GM13977 (cell line): ENCODE results near the gene ITIH4.
"Not testable (repeated sequence)": the region's sequence is repeated elsewhere in the genome, so short reads cannot be mapped to it uniquely, and the experiment has no call there.

Source experiments
- DNase-seq: peaks from one replicate; pipeline ENCODE4 v3.0.0; 2012; ENCODE audit warnings: low spot score
- in situ Hi-C: fragments of 300-500 bp; cut with MboI; formaldehyde crosslinking; loops from one replicate; pipeline ENCODE4 v1.12.0; 2022; ENCODE audit warnings: low sequenced_read_pairs, low pct_unique_long_range_greater_than_20kb, mixed read lengths, inconsistent platforms; ENCODE audit not compliant: unreplicated experiment
- TF ChIP-seq, protein P1 (sequence below): IDR thresholded peaks from 2 replicates; pipeline ENCODE4 v1.5.1; 2012; ENCODE audit warnings: mild to moderate bottlenecking, control low read depth; ENCODE audit not compliant: insufficient read depth; ENCODE audit errors: extremely low read depth, missing control alignments

The ITIH4 gene

DNA sequence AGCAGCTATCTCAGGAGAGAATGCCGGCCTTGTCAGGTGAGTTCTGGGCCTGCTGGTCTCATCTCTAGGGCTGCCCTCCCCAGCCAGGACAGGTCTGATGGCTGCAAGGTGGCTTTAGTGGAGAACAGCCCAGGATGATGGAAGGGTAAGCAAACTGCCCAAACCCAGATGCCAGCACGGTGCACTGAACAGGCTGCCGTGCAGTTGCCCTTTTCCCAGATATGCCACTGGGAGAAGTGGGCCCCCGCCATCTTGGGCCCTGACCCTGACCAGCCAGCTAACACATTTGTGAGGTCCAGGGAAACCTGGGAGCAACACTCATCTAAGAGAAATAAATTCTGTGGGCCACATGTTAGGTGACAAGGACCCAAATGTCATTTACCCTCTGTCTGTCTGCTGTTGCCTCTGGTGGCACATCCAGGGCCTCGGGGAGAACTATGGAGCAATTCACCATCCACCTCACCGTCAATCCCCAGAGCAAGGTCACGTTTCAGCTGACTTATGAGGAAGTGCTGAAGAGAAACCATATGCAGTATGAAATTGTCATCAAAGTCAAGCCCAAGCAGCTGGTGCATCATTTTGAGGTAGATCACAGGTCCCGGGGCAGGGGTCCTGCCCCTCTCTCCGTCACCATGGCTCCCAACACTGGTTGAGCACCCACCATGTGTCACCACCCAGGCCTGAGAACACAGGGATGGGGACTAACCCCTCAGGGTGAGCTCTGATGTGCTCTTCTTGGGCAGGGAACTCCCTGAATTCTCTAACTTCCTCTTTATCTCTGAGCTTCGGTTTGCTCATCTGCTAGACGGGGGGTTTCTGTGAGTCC is 51.2 kb downstream of the ITIH4 start:
- peak; percentile 71 for DNase-seq
- TF ChIP-seq, protein P1, sequence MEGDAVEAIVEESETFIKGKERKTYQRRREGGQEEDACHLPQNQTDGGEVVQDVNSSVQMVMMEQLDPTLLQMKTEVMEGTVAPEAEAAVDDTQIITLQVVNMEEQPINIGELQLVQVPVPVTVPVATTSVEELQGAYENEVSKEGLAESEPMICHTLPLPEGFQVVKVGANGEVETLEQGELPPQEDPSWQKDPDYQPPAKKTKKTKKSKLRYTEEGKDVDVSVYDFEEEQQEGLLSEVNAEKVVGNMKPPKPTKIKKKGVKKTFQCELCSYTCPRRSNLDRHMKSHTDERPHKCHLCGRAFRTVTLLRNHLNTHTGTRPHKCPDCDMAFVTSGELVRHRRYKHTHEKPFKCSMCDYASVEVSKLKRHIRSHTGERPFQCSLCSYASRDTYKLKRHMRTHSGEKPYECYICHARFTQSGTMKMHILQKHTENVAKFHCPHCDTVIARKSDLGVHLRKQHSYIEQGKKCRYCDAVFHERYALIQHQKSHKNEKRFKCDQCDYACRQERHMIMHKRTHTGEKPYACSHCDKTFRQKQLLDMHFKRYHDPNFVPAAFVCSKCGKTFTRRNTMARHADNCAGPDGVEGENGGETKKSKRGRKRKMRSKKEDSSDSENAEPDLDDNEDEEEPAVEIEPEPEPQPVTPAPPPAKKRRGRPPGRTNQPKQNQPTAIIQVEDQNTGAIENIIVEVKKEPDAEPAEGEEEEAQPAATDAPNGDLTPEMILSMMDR: no peak
- in situ Hi-C loops: no loop called here

DNA sequence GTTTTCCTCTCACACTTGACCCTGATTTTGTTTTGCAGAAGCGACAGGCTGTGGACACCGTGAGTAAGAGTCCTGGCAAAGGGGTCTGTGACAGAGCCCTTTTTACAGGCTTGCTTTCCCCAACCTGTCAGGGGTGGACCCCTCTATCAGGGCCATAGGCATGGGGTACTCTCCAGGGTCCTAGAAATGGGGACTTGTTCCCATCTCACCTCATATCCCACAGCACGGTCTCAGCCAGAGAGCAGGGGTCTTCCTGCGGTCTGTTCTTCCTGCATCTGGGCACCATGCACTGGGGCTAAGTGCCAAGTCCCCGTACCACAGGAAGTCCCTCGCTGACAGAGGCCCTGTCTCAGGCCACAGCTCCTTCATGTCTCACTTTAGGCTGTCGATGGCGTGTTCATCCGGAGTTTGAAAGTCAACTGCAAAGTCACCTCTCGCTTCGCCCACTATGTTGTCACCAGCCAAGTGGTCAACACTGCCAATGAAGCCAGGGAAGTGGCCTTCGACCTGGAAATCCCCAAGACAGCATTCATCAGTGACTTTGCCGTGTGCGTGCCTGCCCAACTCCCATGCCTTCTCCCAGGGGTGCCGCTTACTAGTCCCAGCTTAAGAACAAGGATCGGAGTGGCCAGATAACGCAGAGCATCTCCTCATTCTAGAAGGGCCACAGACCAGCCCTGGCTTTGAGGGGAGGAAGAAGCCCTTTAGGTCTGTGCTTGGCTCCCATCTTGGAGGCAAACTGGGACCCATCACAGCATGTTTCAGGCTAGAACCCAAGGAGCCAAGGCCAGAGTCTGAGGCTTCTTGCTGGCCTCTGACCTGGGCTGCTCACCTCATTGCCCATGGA is 52.3 kb downstream of the ITIH4 start:
- TF ChIP-seq, protein P1: no peak
- in situ Hi-C loops: no loop called here
- no peak for DNase-seq

DNA sequence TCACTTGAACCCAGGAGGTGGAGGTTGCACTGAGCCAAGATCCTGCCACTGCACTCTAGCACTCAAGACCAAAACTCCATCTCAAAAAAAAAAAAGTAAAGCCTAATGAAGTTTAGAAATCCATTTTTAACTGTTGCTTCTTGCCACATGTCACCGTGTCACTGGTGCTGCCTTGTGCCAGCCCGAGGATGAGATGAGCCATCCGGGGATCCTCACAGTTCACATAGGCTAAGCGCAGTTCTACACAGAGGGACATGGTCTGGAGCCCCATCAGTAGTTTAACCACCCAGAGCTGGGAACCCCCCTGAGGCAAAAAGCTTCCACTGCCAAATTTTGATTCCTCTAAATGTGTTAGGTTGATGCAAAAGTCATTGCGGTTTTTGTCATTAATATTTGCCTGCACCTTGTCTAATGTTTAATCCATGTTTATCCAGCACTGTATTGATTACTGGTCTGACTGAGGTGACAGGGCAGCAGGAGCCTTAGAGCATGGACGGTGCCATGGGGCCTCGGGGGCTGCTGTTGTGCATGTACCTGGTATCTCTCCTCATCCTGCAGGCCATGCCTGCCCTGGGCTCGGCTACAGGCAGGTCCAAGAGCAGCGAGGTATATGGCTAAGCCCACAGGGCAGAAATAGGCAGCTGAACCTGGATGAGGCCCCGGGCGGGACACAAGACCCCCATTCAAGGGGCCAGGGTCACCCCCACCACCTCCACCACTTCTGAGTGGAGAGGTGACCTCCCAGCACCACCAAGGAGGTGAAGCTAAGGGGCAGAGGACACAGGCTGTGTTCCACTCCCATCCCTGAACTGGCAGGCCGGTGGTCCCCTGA is 53.1 kb downstream of the ITIH4 start, which contains the start of gene ITIH1:
Gene ITIH1, plus strand, starts transcription at position 473 of the 832 bp plus-strand sequence. Its CDS starts 17 bp downstream, at position 490.
- in situ Hi-C loops: no loop called here
- no peak for DNase-seq
- TF ChIP-seq, protein P1: no peak

DNA sequence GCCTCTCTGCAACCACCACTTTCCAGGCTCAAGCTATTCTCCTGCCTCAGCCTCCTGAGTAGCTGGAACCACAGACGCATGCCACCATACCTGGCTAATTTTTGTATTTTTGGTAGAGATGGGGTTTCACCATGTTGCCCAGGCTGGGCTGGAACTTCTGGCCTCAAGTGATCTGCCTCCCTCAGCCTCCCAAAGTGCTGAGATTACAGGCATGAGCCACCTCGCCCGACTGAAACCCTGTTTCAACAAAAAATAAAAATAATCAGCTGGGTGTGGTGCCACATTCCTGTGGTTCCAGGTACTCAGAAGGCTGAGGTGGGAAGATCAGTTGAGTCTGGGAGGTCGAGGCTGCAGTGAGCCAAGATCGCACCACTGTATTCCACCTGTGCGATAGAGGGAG is 54.0 kb downstream of the ITIH4 start:
- in situ Hi-C loops, DNase-seq: not testable (repeated sequence)

DNA sequence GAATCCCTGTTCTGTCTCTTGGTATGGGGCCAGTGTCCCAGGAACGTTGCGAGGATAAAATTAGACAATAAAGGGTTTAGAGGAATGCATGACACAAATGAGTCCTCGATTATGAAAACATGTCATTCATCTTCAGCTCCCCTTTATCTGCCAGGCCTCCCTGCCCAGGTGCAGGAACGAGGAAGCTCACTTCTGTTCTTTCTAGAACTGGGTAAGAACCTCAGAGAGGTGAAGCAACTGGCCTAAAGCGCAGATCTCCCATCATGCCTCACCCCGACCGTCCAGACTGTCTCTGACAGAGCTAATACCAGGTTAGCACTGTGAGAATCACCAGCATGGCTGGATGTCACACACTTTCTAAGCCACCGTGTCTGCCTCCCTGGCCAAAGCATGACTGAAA is 54.6 kb downstream of the ITIH4 start:
- in situ Hi-C loops: no loop called here
- no peak for DNase-seq
- TF ChIP-seq, protein P1: no peak

DNA sequence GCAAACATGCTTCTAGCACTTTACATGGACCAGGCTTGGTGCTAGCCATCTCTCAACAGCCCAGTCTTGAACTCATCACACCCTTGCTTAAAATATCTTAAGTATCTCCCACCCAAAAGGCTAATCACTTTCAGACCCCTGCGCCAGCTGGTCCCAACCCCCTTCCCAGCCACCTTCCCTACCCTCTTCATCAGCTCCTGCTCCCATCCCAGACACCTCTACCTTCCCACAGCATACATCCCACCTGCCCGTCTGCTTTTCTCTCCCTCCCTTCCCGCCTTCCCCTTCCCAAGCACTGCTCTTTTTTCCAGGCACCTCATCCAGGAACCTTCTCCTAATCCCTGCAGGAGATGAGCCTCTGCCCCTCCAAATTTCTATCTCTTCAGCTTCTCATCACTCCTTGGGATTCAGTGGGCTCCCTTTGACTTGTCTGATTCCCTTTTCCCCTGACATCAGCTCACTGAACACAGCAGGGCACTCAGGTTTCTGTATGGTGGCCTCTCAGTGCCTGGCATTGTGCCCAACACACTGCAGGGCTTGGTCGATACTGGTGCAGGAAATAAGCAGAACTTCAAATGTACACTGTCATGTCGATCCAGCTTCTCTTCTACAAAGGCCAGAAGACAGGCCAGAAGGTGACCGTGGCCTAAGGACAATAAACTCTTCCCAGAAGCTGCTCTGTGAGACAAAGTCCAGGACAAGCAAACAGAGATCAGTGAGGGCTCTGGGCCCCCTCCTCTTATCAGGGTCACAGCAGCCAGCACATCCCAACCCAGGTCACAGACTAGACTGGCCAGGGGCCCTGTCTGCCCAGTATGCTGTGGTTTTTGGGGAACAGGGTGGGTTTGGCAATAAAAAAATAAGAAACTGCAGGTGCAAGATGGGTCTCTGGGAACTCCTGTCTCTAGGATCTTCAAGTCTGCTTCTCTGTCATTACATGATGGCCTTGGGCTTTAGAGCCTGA is 55.3 kb downstream of the ITIH4 start:
- TF ChIP-seq, protein P1: no peak
- in situ Hi-C loops: no loop called here
- no peak for DNase-seq
